ENCODE measurements around the gene SYNPR.
A peak's percentile ranks its signal among the peaks of the same experiment; 100 is the strongest.

GRCh38 chr3:63500196-63500595 is 222.1 kb downstream of the SYNPR start:
- TF ChIP-seq CTCF (IDR thresholded peaks at IDR 0.05) (no peak), POLR2AphosphoS5 (IDR thresholded peaks at IDR 0.05) (peak in 1 of 3 donors; percentile 16), POLR2A (IDR thresholded peaks at IDR 0.05) (no peak)
